Fibroblast of the conjunctiva (primary cell): ENCODE data around the gene ACACB.
"Not testable (repeated sequence)": the region's sequence is repeated elsewhere in the genome, so short reads cannot be mapped to it uniquely, and the experiment has no call there.

ENCODE experiments used
- DNase-seq: peaks from one replicate; pipeline ENCODE4 v3.0.0-alpha.2; 2010; ENCODE audit warnings: low read depth

ACACB gene

DNA sequence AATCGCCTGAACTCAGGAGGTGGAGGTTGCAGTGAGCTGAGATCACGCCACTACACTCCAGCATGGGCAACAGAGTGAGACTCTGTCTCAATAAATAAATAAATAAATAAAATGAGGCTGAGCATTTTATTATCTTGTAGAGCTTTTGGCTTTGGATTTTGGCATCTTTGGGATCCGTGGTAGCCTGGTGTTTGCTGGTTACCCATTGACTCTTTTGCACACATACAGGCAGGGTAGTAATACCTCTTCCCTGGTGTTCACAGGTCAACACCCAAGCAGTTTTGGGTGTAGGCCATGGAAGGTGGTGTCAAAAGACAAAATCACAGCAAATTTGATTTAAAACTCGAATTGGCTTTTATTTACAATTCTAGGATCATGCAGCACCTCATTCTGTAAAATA, 27.8 kb downstream of the ACACB start:
- DNase-seq, result no peak

DNA sequence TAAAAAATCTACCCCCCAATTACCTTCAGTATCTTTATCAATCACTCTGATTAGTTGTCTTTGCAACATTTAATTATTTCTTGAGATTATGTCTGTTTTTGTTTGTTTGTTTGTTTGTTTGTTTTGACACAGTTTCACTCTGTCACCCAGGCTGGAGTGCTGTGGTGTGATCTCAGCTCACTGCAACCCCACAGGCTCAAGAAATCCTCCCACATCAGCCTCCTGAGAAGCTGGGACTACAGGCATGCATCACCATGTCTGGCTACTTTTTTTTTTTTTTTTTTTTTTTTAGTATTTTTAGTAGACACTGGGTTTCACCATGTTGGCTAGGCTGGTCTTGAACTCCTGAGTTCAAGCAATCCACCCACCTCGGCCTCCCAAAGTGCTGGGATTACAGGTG, 30.7 kb downstream of the ACACB start:
- DNase-seq, result not testable (repeated sequence)

DNA sequence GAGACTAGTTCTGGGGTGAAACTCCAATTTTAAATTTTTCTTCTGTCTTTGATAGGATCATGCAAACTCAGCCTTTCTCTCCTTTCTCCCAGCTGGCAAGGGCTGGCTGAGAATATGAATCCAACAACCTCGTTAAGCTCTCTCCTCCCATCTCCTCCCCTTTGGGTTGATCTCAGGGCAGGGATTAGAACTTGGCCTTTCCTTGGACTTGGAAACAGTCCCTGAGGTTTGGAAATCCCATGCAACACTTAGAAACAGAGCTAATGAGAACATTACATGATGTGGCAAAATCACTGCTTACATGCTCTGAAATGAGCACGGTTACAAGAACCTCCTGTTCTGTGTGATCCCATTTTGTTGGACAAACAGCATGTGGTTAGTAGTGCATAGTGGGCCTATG, 31.6 kb downstream of the ACACB start:
- peak; percentile 96 for DNase-seq

DNA sequence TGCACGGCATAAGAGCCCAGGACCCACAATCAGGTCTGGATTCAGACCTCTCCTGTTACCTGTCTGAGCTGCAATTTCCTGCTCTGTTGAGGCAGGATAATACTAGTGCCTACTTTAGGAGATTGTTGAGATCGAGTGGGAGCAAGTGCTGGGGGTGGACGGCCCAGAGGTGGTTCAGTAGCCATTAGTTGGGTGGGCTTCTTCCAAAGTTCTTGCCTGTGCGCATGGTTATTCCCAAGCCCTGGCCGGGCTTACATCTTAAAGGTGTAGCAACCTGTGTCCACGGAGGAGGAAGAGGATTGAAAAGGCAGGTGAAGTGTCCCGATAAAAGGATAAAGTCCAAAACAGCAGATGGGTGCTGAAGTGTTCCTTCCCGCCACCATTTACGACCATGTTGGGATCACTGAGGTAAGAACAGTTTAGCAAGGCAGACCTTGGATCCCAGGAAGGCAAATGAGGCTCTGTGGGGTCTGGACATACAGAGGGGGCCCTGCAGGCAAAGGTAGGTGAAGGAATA, 33.8 kb downstream of the ACACB start:
- no peak for DNase-seq

DNA sequence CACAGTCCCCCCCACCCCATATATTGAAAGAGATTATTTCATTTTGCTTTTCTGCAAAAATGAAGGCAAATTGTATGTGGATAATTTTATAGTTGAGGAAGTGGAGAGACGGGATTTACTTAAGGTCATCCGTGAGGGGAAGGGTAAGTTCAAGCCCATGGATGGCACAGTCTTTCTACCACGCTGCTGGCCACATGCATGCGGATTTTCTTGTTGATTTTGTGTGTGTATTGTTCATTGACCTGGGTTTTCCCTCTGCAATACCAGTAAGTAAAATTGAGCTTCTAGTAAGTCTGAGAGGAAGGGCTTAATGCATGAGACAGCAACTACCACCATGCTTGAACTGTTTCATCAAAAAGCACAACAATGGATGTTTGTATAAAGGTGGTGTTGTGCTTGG, 35.1 kb downstream of the ACACB start:
- DNase-seq, result no peak

DNA sequence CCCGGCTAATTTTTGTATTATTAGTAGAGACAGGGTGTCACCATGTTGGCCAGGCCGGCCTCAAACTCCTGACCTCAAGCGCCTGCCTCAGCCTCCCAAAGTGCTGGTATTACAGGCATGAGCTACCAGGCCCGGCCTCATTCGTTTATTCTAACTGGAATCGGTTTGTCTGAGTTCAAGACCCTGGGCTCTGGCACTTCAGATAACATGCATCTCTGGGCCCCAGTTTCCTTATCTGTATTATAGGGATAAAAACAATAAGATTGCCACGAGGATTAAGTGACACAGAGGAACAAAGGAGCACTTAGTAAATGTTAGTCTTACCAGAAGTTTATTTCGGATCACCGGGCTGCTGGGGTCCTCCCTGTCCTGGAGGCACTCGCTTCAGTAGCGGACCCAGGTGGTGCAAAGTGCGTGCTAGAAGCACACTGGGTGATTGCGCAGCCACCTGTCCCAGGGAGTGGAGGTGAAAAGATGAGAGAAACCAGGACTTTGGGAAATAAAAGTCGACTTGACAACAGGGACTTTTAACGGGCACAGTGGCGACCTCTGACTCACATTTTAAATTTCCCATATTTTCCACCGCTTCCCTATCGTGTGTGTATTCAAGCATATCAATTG, 37.5 kb downstream of the ACACB start:
- DNase-seq, result no peak

DNA sequence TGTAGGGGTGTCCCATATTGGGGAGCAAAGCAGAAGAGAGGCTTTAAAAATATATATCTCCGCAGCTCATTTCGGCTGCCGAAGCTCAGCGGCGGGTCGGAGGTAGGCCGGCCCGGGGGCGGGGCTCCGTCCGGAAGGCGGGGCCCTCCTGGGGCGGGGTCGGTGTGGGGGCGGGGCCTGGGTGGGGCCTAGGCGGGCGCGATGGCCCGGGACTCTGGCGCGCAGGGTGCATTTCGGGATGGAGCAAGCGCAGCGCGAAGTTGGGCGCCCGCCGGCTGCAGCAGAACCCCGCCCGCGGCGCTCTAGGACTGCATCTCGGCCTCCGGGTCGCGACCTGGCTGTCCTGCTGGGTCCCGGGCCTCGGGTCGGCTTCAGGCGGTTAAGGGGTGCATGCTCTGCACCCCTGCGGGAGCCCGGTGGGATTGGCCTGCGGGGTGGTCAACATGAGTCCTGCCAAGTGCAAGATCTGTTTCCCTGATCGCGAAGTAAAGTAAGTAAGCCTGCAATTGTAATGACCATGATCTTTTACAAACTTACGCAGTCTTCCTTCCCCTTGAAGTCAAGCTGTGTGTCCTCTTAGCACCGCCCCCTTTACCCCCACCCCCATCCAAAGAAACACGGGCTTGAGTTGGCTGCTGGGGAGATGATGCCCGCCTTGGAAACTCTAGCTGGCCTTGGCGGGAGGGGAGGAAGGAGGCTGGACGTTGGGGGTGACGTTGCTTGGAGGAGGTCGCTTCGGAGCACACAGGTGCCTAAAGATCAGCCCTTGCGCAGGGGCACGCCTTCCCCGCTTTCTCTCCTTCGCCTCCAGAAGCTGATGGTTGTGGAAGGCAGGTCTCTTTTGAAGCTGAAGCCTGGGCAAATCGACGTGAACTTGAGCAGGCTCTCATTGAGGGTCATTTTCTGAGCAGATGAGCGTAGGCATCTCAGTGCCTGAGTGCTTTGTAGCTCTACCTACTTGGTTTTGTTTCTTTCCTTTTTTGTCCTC, 38.4 kb downstream of the ACACB start:
- DNase-seq, result peak; percentile 61

DNA sequence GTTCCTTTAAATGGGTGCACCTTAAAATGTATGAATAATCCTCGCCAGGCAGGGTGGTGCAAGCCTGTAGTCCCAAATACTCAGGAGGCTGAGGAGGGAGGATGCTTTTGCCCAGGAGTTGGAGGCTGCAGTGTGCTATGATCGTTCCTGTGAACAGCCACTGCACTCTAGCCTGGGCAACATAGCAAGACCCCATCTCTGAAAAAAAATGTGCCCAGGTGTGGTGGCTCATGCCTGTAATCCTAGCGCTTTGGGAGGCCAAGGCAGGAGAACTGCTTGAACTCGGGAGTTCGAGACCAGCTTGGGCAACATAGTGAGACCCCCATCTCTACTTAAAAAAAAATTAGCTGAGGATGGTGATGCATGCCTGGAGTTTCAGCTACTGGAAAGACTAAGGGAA, 39.6 kb downstream of the ACACB start:
- DNase-seq, result no peak

DNA sequence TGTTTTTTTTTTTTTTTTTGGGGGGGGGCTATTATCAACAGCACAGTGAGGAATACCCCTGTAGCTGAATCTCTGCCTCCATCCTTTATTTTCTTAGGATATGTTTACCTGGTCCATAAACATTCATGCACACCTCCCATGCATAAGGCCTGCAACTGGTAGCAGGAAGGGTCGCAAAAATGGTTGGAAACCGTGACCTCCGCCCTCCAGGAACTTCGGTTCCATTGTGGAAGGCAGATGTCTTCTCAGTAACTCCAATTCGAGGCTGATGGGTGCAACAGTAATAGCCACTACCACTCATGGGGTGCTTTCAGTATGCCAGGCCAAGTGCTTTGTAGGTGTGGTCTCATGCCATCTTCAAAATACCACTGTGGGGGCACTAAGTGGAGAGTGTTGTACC, 40.2 kb downstream of the ACACB start:
- DNase-seq, result no peak

DNA sequence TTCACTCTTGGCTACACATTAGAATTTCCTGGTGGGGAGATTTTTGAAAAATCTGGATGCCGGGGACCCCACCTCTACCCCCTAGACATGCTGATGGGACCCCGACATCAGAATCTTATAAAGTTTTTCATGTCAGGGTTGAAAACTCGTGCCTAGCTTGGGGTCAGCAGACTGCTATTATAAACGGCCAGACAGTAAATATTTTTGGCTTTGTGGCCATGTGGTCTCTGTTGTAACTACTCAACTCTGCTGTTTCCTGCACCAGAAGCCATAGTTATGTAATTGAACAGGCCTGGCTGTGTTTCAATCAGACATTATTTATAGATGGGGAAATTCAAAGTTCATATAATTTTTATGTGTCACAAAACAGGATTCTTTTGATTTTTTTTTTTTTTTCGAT, 41.6 kb downstream of the ACACB start:
- DNase-seq, result no peak

DNA sequence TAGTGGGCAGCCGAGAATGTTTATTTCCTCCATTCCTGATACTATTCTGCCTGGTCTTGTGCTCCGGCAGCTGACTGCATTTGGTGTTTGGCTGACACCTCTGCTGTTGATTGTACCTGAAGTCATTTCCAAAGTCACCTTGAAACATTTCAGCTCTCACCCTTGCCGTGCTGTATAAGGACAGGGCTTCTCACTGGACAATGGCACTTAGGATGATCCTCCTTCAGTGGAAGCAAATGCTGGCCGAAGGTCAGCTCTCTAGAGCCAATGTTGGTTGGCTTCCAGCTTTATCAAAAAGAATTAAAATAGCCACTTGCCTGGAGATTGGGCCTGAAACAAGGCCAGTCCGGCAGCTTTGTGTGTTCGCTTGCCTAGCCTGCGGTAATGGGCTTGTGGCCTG, 44.0 kb downstream of the ACACB start:
- DNase-seq, result no peak

DNA sequence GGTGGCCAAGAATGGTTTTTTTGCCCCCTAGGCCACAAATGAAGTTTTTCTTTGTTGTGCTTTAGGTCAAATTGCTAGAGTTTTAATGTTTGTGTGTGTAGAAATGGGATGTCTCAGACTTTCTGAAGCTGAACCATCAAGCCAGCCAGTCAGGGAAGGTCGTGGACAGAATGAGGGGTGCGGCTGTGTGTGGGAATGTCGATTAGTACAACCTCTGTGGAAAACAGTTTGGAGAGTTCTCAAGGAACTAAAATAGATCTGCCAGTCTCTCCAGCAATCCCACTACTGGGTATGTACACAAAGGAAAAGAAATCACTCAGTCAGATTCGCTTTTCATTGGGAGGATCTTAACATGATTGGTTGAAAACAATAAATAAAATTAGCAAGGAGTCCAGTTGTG, 44.5 kb downstream of the ACACB start:
- no peak for DNase-seq

DNA sequence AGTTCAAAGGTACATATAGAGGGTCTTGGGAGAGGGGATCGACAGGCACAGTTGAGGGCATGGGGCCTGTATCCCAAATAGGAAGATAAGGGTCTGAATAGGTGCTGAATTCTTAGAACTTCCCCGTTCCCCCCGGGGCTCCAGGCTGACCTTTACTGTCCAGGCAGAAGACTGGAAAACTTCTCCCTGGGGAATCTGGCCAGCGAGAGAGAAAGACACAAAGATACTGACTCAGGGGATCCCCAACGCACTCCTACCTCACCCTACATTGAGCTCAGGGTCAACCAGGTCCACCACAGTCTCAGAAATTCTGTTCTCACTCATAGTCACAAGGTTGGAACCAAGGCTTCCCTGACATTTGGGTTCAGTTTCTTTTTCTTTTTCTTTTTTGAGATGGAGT, 46.2 kb downstream of the ACACB start:
- DNase-seq, result no peak

DNA sequence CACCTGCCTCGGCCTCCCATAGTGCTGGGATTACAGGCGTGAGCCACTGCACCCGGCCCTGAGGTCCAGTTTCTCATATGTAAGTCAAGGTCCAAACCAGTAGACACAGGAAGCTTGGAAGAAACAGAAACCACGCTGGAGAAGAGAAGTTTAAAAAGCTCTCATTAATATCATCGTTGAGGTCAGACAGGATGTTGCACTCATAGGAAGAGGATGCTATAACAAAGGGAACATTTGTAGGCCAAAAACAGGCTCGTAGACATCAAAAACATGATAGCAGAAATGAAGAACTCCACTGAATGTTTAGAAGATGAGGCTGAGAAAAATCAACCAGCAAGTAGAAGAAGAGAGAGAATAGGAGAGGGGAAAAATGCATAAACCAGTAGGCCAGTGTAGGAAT, 46.8 kb downstream of the ACACB start:
- DNase-seq, result no peak

DNA sequence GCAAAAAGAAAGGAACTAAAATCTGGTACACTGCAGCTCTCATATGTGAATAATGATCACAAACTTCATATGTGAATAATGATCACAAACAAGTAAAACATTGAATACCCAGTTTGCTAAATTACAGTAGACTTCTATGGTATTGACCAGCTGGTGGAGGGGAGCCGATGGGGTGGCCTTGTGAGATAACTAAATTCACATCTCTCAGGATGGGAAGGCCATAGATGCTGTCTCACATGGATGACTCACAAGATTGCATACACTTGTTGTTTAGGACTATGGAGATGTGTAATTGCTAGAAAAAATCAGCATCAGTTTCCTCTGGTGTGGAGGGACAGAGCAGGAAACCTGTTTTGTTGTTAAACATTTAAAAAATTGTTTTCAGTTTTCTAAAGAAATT, 49.2 kb downstream of the ACACB start:
- no peak for DNase-seq

DNA sequence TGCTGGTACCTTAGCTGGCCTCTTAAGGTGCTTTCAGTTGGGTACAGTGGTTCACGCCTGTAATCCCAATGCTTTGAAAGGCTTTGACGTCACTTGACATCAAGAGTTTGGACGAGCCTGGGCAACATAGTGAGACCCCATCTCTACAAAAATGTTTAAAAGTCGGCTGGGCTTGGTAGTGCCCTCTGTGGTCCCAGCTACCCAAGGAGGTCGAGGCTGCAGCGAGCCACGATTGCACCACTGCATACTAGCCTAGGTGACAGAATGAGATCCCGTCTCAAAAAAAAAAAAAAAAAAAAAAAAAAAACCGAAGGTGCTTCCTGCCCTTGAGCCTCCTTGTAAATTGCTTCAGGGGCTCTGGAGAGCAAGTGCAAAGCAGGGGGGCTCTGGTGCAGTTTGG, 50.0 kb downstream of the ACACB start:
- no peak for DNase-seq

DNA sequence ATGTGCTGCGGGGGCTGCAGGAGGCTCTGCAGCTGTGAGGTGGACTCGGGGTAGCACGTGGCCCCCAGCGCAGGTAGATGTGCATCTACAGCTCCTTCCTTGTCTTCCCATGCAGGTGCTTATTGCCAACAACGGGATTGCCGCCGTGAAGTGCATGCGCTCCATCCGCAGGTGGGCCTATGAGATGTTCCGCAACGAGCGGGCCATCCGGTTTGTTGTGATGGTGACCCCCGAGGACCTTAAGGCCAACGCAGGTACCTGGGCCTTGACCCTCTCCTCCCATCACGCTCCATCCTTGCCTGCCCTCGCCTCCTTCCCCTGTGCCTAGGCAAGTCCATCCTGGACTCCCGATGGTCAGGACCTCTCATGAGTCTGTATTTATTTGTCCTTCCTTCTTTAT, 51.4 kb downstream of the ACACB start:
- no peak for DNase-seq

DNA sequence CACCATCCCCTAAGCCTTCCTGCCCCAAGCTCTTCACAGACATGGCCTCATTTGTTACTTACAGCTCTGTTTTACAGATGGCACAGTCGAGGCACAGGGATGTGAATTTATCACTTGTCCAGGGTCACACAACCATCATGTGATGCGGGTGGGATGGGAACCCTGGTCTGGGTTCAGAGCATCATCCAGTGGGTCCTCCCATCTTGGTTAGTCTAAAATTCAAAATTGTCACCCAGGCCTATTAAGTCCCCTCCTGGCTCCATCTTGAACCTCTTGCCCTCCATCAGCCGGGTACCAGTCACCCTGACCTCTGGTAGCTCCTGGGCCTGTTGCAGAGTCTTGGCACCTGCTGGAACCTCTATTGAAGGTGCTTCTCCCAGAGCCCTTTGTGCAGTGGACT, 52.9 kb downstream of the ACACB start:
- DNase-seq, result no peak

DNA sequence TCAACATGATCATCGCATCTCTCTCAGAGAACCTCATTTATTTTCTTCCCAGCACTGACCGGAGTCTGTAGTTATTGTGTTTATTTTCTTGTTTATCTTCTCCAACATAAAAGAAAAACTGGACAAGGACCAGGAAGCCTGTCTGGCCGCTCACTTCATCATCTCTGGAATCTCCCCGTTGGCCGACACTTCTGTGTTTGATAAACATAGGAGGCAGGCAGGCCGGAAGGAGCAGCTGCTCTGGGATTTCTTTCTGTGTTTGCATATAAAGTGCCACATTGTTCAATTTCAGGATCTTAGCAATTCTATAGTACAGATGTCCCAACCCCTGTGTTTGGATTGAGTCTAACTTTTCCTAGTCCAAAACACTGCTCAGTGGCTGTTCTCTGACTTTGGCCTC, 53.3 kb downstream of the ACACB start:
- DNase-seq, result no peak

DNA sequence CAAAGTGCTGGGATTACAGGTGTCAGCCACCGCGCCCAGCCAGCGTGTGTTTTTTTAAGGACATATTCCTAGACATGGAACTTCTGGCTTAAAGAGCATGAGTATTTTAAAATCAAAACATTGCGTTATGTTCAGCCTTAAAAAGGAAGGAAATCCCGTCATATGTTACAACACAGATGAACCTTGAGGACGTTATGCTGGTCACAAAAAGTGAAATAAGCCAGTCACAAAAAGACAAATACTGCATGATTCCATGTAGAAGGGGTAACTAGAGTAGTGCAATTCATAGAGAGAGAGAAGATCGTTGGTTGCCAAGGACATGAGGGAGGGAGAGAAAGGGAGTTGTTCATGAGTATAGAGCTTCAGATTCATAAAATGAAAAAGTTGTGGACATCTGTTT, 53.9 kb downstream of the ACACB start:
- no peak for DNase-seq

DNA sequence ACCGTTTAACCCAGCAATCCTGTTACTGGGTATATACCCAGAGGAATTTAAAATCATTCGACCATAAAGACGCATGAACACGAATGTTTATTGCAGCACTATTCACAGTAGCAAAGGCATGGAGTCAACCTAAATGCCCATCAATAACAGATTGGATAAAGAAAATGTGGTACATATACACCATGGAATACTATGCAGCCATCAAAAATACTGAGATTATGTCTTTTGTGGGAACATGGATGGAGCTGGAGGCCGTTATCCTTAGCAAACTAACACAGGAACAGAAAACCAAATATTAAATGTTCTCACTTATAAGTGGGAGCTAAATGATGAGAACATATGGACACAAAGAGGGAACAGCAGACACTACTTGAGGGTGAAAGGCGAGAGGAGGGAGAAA, 56.4 kb downstream of the ACACB start:
- DNase-seq, result not testable (repeated sequence)

DNA sequence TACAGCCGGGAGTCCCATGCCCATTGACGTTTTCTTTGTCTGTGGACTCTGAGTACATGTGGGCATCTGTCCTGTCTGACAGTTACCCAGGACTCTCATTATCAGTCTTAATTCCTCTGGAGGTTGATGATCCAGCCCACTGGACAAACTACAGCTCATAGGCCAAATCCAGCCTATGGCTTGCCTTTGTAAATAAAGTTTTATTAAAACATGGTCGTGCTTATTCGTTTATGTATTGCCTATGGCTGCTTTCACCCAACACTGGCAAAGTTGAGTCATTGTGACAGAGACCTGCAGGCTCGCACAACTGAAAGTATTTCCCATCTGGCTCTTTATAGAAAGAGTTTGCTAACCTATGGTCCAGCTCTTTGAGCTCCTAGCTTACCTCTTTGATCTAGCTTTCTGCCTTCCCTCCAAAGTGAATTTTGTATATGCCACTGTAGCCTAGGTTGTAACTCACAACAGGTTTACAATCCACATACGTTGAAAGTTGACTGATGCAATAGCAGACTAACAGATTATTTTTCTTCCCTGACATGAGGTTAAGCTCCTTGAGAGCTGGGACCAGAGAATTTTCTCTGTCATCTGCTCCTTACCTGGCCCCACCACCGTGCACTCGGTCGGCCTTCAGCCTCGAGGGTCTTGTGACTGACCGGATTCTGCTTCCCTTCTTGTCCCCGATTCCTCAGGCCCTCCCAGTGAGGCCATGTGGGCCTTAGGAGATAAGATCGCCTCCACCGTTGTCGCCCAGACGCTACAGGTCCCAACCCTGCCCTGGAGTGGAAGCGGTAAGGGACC, 57.3 kb downstream of the ACACB start:
- DNase-seq, result no peak

DNA sequence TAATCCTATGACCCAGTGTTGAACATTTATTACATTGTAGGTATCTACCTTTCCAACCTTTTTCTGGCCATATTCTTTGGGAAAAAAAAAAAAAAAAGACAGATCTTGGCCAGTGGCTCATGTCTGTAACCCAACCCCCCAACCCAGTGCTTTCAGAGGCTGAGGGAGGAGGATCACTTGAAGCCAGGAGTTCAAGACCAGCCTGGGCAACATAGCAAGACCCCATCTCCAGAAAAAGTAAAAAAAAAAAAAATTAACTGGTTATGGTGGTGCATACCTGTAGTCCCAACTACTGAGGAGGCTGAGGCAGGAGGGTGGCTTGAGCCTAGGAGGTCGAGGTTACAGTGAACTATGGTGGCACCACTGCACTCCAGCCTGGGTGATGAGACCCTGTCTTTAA, 58.1 kb downstream of the ACACB start:
- no peak for DNase-seq
